ENCODE data around the gene UGT1A9. TPM values are rescaled to one million over a fixed set of nuclear protein-coding genes. Genes with fewer than 3 reads are reported as not detected.

Gene UGT1A9
- total RNA-seq, 1 donor from 2014 or later, result not detected

- intact Hi-C loops (cut with DNase I), result no loop called here
- ATAC-seq, result no peak
- no peak for DNase-seq (ENCODE audit: low spot score)
These were observed 132.3 kb downstream of the UGT1A9 start for GRCh38 chr2:233803994-233804393.

- DNase-seq (ENCODE audit: low spot score) (peak; percentile 41), ATAC-seq (no peak)
- intact Hi-C loops (cut with DNase I), result no loop called here
These were observed 135.6 kb downstream of the UGT1A9 start for GRCh38 chr2:233807215-233807865.

- ATAC-seq (no peak), DNase-seq (ENCODE audit: low spot score) (peak; percentile 38)
- intact Hi-C loops (cut with DNase I), result no loop called here
These were observed 136.6 kb downstream of the UGT1A9 start for GRCh38 chr2:233807966-233808935.

- ATAC-seq (no peak), DNase-seq (ENCODE audit: low spot score) (peak; percentile 5)
- intact Hi-C loops (cut with DNase I), result no loop called here
These were observed 138.7 kb downstream of the UGT1A9 start for GRCh38 chr2:233810385-233810784.

- DNase-seq (ENCODE audit: low spot score), result peak; percentile 22
These were observed 139.4 kb downstream of the UGT1A9 start for GRCh38 chr2:233811087-233811486.

GRCh38 chr2:233811732-233812131, 140.0 kb downstream of the UGT1A9 start:
- ATAC-seq, result no peak
- intact Hi-C loops (cut with DNase I), result no loop called here
- peak; percentile 28 for DNase-seq (ENCODE audit: low spot score)

More at GRCh38 chr2:233811087-233811486, 139.4 kb downstream of the UGT1A9 start:
- ATAC-seq, result no peak
- intact Hi-C loops (cut with DNase I), result no loop called here

- intact Hi-C loops (cut with DNase I), result no loop called here
- DNase-seq (ENCODE audit: low spot score), result peak; percentile 18
These were observed 141.7 kb downstream of the UGT1A9 start for GRCh38 chr2:233813236-233814055.

GRCh38 chr2:233814056-233814835, 142.5 kb downstream of the UGT1A9 start:
- DNase-seq (ENCODE audit: low spot score) (peak; percentile 26), ATAC-seq (no peak)
- intact Hi-C loops (cut with DNase I), result no loop called here

More at GRCh38 chr2:233813236-233814055, 141.7 kb downstream of the UGT1A9 start:
- ATAC-seq, result no peak

- DNase-seq (ENCODE audit: low spot score) (no peak), ATAC-seq (no peak)
- intact Hi-C loops (cut with DNase I), result no loop called here
These were observed 144.2 kb downstream of the UGT1A9 start for GRCh38 chr2:233815861-233816260.

- no peak for ATAC-seq
- intact Hi-C loops (cut with DNase I), result no loop called here
- DNase-seq (ENCODE audit: low spot score), result peak; percentile 19
These were observed 144.6 kb downstream of the UGT1A9 start for GRCh38 chr2:233816334-233816733.

GRCh38 chr2:233816771-233817170, 145.1 kb downstream of the UGT1A9 start:
- DNase-seq (ENCODE audit: low spot score) (peak; percentile 41), ATAC-seq (no peak)
- intact Hi-C loops (cut with DNase I), result no loop called here

- ATAC-seq (no peak), DNase-seq (ENCODE audit: low spot score) (peak; percentile 21)
- intact Hi-C loops (cut with DNase I), result no loop called here
These were observed 145.7 kb downstream of the UGT1A9 start for GRCh38 chr2:233817361-233817911.

GRCh38 chr2:233817995-233818638, 146.4 kb downstream of the UGT1A9 start:
- ATAC-seq (peak; percentile 25), DNase-seq (ENCODE audit: low spot score) (peak; percentile 33)
- intact Hi-C loops (cut with DNase I), result no loop called here

- peak; percentile 47 for DNase-seq (ENCODE audit: low spot score)
- ATAC-seq, result no peak
- intact Hi-C loops (cut with DNase I), result no loop called here
These were observed 147.2 kb downstream of the UGT1A9 start for GRCh38 chr2:233818639-233819621.

- DNase-seq (ENCODE audit: low spot score) (peak; percentile 27), ATAC-seq (no peak)
- intact Hi-C loops (cut with DNase I), result no loop called here
These were observed 148.4 kb downstream of the UGT1A9 start for GRCh38 chr2:233819884-233820773.

GRCh38 chr2:233820774-233821105, 149.0 kb downstream of the UGT1A9 start:
- ATAC-seq, result no peak
- intact Hi-C loops (cut with DNase I), result no loop called here
- DNase-seq (ENCODE audit: low spot score), result no peak
